NCI-H345 treated with DMSO at 0.1 percent for 48 hours (cell line): ENCODE results near the gene LPXN.

Experiments
- DNase-seq: peaks from one replicate; lab custom pipeline; 2025; ENCODE audit not compliant: unreplicated experiment; lab: John Stamatoyannopoulos, UW

The LPXN gene

GRCh38 chr11:58575377-58576020 lies at the start of gene LPXN:
Gene LPXN (minus strand): TSS chr11:58575856. CDS start chr11:58575772, 84 bp downstream.
- no peak for DNase-seq

- DNase-seq = no peak
These were observed 49.4 kb upstream of the LPXN start for GRCh38 chr11:58625086-58625485.

GRCh38 chr11:58622344-58622743 lies 46.7 kb upstream of the LPXN start, which contains the start of gene CNTF:
Gene CNTF (plus strand): TSS chr11:58622665. CDS start chr11:58622753, 88 bp downstream.
- DNase-seq = no peak

GRCh38 chr11:58621586-58622262 lies 46.1 kb upstream of the LPXN start:
- no peak for DNase-seq

- DNase-seq = no peak
These were observed 42.4 kb upstream of the LPXN start for GRCh38 chr11:58617976-58618557.

DNA sequence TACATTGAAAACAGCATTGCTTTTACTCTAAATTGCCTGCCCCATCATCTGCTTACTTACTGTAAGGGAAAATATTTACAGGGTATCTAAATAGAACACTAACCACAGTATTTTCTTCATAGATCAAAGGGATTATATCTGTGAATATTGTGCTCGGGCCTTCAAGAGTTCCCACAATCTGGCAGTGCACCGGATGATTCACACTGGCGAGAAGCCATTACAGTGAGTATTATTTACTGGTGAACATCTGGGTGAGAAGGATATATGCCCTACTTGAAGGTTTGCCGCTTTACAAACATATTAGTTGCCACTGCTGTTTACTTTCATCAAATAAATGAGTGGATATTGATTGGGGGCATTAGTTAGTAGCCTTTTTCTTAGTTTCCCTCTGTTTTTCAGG lies 40.9 kb upstream of the LPXN start:
- no peak for DNase-seq

DNA sequence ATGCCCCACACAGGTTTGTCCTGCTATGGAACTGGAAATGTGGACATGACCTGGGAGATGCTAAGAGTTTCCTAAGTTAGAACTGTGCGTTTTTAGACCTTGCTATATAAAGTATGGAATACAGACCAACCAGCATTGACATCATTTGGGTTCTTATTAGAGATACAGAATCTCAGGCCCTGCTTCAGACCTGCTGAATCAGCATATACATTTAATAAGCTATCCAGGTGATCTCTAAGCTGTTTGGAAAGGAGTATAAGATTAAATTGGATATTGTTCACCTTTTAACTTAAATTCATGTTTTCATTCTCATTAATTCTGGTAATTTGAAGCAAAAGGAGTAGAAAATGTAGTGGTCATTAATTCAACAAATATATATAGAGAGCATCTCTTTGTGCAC lies 39.9 kb upstream of the LPXN start:
- no peak for DNase-seq

- no peak for DNase-seq
These were observed 37.6 kb upstream of the LPXN start for GRCh38 chr11:58613228-58613627.

DNA sequence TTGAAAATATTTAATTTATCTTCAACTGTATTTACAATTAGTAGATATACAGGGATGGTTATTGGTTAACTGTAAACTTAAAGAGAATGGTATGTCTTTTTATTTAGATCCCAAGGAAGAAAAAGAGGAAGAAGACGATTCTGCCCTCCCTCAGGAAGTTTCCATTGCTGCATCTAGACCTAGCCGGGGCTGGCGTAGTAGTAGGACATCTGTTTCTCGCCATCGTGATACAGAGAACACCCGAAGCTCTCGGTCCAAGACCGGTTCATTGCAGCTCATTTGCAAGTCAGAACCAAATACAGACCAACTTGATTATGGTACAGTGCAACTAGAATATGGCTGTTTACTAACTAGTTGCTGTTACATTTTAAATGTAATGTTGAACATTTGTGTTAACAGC lies 34.1 kb upstream of the LPXN start:
- DNase-seq = no peak

- no peak for DNase-seq
These were observed 32.7 kb upstream of the LPXN start for GRCh38 chr11:58608331-58608730.

DNA sequence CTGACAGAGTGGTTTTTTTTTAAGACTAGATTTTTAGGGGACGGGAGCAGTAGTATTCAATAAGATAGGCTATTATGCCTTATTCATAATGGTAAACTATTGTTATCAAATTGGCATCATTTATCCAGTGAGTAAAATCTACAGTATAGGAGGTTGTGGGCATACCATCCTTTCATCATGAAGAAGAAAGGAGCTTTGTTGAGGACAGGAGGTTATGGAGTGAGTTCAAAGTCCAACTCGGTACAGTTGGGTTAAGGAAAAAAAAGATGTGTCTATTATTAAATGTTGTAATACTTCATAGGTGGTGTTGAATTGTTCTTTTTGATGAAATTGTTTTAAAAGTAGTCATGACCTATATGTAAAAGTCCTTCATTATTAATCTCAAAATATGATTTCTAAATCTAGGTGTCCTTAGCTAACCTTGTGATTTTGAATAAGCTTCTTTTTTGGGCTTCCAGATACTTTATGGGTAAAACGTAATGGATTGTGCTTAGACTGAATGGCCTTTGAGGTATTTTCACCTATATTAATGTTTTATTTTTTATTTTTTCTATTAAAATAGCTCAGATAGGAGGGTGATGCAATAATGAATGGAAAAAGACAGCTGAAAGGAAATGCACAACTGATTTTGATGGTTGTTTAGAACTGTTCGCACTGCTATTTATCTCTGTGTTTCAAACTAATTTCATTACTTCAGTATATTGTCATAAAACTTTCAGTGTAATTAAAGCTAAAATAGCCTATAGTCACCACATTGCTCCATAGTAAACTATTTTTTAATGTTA lies 31.5 kb upstream of the LPXN start:
- DNase-seq = no peak

- no peak for DNase-seq
These were observed 24.9 kb upstream of the LPXN start for GRCh38 chr11:58600510-58600909.

- no peak for DNase-seq
These were observed 22.0 kb upstream of the LPXN start for GRCh38 chr11:58597486-58598144.

DNA sequence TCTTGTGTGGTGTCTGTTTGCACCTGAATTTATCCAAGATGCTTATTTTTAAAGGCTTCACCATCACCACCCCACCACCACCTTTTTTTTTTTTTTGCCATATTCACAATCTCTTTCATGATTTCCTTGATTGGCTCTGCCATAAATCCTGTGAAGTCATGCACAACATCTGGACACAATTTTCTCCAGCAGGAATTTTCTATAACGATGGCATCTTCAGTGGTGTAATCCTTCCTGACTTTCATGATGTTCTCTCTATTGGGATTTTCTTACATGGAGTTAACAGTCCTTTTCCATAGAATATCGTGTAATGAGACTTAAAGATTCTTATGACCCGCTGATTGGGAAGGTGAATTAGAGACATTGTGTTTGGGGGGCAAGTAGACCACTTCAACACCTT lies 21.0 kb upstream of the LPXN start:
- no peak for DNase-seq

GRCh38 chr11:58594826-58595225 lies 19.2 kb upstream of the LPXN start:
- no peak for DNase-seq

DNA sequence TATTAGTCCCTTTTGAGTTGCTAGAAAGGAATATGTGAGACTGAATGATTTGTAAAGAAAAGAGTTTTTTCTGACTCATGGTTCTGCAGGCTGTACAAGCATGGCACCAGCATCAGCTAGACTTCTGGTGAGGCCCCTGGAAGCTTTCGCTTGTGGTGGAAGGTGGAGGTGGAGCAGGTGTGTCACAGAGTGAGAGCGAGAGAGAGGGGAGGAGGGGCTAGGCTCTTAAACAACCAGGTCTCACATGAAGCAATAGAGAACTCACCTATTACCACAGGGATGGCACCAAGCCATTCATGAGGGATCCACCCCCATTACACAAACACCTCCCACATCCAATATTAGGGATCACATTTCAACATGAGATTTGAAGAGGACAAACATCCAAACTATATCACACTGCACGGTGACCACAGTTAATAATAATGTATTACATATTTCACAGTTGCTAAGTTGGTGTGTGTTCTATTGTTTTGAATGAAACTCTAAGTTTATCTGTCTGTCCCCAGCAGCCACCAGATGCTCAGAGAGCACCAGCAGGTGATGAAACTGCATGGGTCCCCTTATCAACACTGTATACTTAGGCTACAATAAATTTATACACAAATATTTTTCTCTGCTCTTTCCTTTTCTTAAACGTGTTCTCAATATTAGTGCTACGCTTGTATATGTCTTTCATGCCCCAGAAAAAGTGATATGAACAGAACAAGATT lies 17.3 kb upstream of the LPXN start:
- no peak for DNase-seq

DNA sequence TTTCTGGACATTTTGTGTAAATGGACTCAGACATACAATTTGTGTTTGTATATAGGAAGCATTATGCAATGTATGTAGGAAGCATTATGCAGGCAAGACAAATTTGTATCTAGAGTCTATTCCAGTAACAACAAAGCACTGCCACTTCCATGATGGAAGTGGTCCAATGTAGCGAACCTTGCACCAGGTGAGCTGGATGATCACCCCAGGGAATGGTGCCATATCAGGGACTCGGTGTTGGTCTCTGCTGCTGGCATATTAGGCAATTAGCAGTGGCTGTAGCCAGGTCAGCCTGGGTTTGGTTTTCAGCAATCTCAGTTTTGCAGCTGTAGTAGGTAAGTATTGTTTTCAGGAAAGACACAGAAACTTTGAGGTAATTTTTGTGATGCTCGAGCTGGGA lies 16.0 kb upstream of the LPXN start:
- DNase-seq = no peak

- DNase-seq = no peak
These were observed 11.3 kb upstream of the LPXN start for GRCh38 chr11:58586998-58587397.

GRCh38 chr11:58582437-58582836 lies 6.8 kb upstream of the LPXN start:
- no peak for DNase-seq

- DNase-seq = no peak
These were observed 4.7 kb upstream of the LPXN start for GRCh38 chr11:58580311-58580710.
